Measurements from ENCODE around the gene PLK3.

The PLK3 gene

GRCh38 chr1:44807364-44808062, 7.3 kb downstream of the PLK3 start:
- peak overlapping the region; percentile 81 for H3K27ac ChIP-seq
- TF ChIP-seq CTCF (conservative IDR thresholded peaks at IDR 0.05) = no peak
- TF ChIP-seq ZFX (IDR thresholded peaks at IDR 0.05) = no peak

GRCh38 chr1:44808063-44808937, 8.1 kb downstream of the PLK3 start, which contains the start of gene BTBD19:
Gene BTBD19, plus strand, starts transcription at chr1:44808523. Its CDS starts 298 bp downstream, at chr1:44808821.
- TF ChIP-seq CTCF (conservative IDR thresholded peaks at IDR 0.05) = no peak
- no peak for TF ChIP-seq ZFX (IDR thresholded peaks at IDR 0.05)

GRCh38 chr1:44808938-44809917, 9.1 kb downstream of the PLK3 start:
- TF ChIP-seq CTCF (conservative IDR thresholded peaks at IDR 0.05) (no peak), ZFX (IDR thresholded peaks at IDR 0.05) (no peak)
- H3K27ac ChIP-seq = peak overlapping the region; percentile 52

More at GRCh38 chr1:44808063-44808937, 8.1 kb downstream of the PLK3 start, which contains the start of gene BTBD19:
- peak within 1 kb of the TSS; percentile 81 for H3K27ac ChIP-seq

- no peak for TF ChIP-seq CTCF (conservative IDR thresholded peaks at IDR 0.05)
- no peak for TF ChIP-seq ZFX (IDR thresholded peaks at IDR 0.05)
- H3K27ac ChIP-seq = peak overlapping the region; percentile 52
These were observed 10.1 kb downstream of the PLK3 start for GRCh38 chr1:44810101-44810761.

- peak overlapping the region; percentile 52 for H3K27ac ChIP-seq
These were observed 10.6 kb downstream of the PLK3 start for GRCh38 chr1:44810762-44811105.

- no peak overlapping the region for H3K27ac ChIP-seq
- TF ChIP-seq CTCF (conservative IDR thresholded peaks at IDR 0.05) = no peak
- no peak for TF ChIP-seq ZFX (IDR thresholded peaks at IDR 0.05)
These were observed 11.1 kb downstream of the PLK3 start for GRCh38 chr1:44811234-44811633.
